ENCODE results near the gene FRMD1. TPM values are rescaled to one million over a fixed set of nuclear protein-coding genes. Genes with fewer than 3 reads are reported as not detected.

Gene FRMD1
- total RNA-seq, 4 donors from 2014 or later: 1.0 TPM; not detected in 3

- H3K4me1 ChIP-seq: no peaks in the 10 kb centered on the region
- peak overlapping the region in 1 of 2 donors; percentile 9 for H3K27ac ChIP-seq
- no peaks in the 10 kb centered on the region for H3K27me3 ChIP-seq
- H3K9me3 ChIP-seq: no peaks in the 10 kb centered on the region
- intact Hi-C loops (cut with DNase I; ENCODE audit: low total_unique reads): no loop called here
- no peak for TF ChIP-seq CTCF (IDR thresholded peaks at IDR 0.05)
- TF ChIP-seq POLR2A (IDR thresholded peaks at IDR 0.05): no peak
- H3K4me3 ChIP-seq: no peak overlapping the region
- DNase-seq: no peak
- H3K36me3 ChIP-seq: no peaks in the 10 kb centered on the region
These were observed 71.2 kb downstream of the FRMD1 start for GRCh38 chr6:168007592-168008338.

GRCh38 chr6:168005796-168006195 lies 73.2 kb downstream of the FRMD1 start:
- intact Hi-C loops (cut with DNase I; ENCODE audit: low total_unique reads): no loop called here
- DNase-seq: no peak
- H3K36me3 ChIP-seq: no peaks in the 10 kb centered on the region
- no peaks in the 10 kb centered on the region for H3K27me3 ChIP-seq
- H3K4me3 ChIP-seq: no peak overlapping the region
- no peak overlapping the region for H3K27ac ChIP-seq
- no peaks in the 10 kb centered on the region for H3K9me3 ChIP-seq
- no peaks in the 10 kb centered on the region for H3K4me1 ChIP-seq
- TF ChIP-seq CTCF (IDR thresholded peaks at IDR 0.05) (no peak), POLR2A (IDR thresholded peaks at IDR 0.05) (no peak)

- no peak overlapping the region for H3K4me3 ChIP-seq
- no peaks in the 10 kb centered on the region for H3K36me3 ChIP-seq
- no peaks in the 10 kb centered on the region for H3K4me1 ChIP-seq
- H3K27me3 ChIP-seq: no peaks in the 10 kb centered on the region
- H3K9me3 ChIP-seq: no peaks in the 10 kb centered on the region
- intact Hi-C loops (cut with DNase I; ENCODE audit: low total_unique reads): no loop called here
- TF ChIP-seq POLR2A (IDR thresholded peaks at IDR 0.05) (no peak), CTCF (IDR thresholded peaks at IDR 0.05) (no peak)
- DNase-seq: no peak
- H3K27ac ChIP-seq: no peak overlapping the region
These were observed 74.1 kb downstream of the FRMD1 start for GRCh38 chr6:168004945-168005344.

- H3K9me3 ChIP-seq: no peaks in the 10 kb centered on the region
- H3K36me3 ChIP-seq: no peaks in the 10 kb centered on the region
- no peak for DNase-seq
- H3K4me1 ChIP-seq: no peaks in the 10 kb centered on the region
- intact Hi-C loops (cut with DNase I; ENCODE audit: low total_unique reads): no loop called here
- H3K27me3 ChIP-seq: no peaks in the 10 kb centered on the region
- TF ChIP-seq POLR2A (IDR thresholded peaks at IDR 0.05): no peak
- TF ChIP-seq CTCF (IDR thresholded peaks at IDR 0.05): no peak
- no peak overlapping the region for H3K27ac ChIP-seq
- no peak overlapping the region for H3K4me3 ChIP-seq
These were observed 75.0 kb downstream of the FRMD1 start for GRCh38 chr6:168004023-168004422.

Other genes with a start within 250 kb of the FRMD1 start
- gene KIF25, start 81.5 kb downstream of the FRMD1 start, total RNA-seq: under 1 TPM in 1 of 4 donors, not detected in 3; 0.28 TPM
- gene DACT2, start 240.6 kb upstream of the FRMD1 start, total RNA-seq: 1 to 10 TPM in 3 of 4 donors, not detected in 1; 1.4 to 9.6 (median 2.8) TPM